Activated CD8-positive, alpha-beta memory T cell treated with anti-CD3 and anti-CD28 coated beads, Interleukin-2, amount 50 U/mL, for 24 hours (primary cell): Measurements from ENCODE around the gene SND1.

Experiments
- DNase-seq: peaks from one replicate; pipeline ENCODE4 v3.0.0-alpha.2; 2020; ENCODE audit errors: extremely low read depth

SND1 gene

GRCh38 chr7:128069373-128070364, 417.7 kb downstream of the SND1 start:
- DNase-seq: no peak

GRCh38 chr7:128071376-128071775, 419.4 kb downstream of the SND1 start:
- no peak for DNase-seq

DNA sequence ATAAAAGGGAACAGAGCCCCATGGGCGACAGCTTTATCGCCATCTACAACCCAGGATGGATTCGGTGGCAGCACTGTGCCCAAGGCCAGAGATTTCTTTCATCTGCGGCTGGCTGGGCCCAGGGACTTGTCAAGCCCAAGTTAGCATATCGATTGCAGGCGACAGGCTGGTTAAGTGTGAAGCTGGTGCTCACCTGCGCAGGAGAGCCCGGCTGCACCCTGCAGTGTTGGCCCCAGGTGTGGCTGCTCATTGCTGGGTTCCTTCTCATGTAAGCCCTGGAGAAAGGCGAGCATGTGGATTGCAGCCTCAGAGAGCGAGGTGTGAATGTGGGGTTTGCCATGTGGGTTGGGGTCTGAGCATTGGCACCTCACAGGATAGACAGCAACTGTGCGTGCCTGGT, 419.8 kb downstream of the SND1 start:
- DNase-seq: no peak

DNA sequence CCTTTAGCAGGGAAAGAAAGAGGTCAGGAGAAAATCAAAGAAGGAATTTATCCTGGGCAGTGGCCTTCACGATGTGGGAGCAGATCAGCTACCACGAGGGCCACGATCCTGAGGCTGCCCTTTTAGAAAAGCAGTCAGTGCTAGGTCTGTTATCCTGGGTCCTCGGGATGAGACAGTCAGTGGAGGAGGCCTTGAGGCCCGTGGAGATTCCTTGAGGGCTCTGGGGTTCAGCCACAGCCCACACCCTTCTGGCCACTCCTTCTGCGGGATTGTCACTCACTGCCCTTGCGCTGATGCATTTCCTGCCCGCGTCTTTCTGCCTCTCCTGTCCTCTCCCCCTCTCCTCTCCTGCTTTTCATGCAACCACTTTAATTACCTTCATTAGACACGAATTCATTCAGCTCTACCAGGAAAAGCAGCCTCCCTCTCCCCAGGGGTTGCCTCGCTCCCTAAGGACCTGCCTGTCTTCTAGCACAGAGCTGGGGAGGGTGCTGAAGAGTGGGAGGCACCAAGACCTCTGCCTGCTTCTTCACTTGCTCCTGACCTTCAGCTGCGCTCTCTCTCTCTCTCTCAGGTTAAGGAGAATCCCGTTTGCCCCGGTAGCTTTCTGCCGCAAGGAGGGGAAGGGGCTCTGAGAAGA, 421.8 kb downstream of the SND1 start:
- DNase-seq: no peak

- no peak for DNase-seq
Observed at GRCh38 chr7:128074336-128074735, 422.3 kb downstream of the SND1 start.

DNA sequence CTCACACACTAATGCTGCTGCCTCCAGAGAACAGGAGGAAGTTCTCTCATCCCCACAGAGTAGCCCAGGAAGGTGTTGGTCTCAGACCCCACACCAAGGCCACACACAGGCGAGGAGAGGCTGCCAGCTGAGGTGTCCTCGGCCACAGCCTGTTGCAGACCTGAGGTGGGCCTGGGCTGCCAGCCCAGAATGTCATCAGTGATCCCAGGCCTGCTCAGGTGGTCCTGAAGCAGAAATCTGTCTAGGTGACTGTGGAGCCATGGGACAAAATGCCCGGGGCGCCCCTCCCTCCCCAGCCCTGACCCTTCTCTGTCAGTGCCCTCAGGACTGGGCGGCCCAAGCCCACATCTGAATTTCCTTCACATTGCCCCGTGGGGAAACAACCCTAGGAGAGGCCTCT, 422.7 kb downstream of the SND1 start:
- DNase-seq: no peak

DNA sequence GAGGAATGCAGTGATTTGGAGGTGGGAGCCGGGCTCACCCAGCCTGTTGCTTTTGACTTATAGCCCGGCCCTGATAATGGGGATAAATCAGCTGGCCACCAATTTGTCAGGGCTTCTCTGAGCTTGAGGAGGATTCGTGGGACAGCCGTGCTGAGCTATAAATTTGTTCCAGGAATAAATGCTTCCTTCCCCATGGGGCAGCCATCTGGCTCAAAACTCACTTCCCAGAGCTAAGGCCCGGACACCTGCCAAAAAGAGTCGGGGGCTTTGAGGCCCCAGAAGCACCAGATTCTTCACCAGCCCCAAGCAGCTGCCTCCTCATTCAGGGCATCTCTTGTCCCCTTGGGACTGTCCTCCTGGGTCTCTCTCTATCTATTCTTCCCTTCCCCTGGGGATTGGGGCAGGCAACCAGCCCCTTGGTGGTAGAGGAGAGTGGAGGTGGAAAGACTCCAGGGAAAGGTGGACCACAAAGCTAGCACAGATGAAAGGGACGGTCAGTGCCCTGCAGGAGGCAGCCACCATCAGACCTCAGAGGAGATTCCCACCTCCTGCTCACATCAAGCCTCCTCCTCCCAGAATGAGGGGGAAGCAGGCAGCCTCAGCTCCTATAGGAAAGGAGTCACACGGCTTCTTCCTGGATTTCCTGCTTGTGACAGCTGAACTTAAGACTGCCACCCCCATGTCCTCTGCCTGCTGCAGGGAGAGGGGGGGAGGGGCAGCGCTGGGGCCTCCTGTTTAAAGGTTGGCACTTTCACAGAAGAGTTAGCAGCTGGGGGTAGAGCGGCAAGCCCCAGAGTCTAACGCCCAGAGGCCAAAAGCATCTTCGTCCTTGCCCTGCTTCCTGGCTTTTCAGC, 423.5 kb downstream of the SND1 start:
- no peak for DNase-seq

GRCh38 chr7:128076196-128076795, 424.3 kb downstream of the SND1 start:
- DNase-seq: no peak

DNA sequence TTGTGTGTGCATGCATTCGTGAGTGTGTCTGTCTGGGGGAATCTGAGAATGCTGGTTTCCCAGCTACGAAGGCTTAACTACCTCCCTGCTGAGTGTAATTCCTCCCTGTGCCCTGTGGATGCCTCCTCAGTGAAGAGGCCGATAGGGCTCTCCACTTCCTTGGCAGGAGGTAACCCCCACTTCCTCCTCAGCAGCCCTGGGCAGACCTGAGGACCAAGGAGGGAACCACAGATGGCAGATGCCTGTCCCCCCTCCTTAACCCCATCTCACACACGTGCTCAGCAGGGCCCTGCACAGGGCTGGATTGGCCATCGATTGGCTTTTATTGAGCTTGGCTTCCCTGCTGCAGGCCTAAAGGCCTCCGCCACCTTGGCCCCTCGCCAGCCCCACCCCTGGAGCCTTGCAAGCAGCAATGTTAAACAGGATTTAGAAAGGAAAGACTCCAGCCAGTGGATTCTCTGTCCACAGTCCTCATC, 424.8 kb downstream of the SND1 start:
- no peak for DNase-seq

DNA sequence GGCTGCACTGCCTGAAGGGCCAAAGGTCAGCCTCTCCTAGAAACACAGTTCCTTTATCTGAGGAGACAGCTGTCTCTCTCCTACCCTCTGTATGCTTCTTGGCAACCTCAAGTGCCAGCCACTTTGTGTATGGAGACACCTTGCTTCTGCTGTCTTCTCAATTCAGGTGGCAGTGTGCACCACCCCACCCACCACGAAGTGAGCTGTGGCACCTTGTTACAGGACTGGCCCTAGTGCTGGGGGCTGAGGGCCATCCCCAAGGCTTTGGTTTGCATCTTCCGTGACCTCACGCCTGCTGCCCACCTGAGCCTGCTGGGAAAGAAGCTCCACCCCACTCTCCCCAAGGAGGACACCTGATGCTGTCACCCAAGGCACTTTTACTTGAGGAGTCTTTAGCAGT, 426.3 kb downstream of the SND1 start:
- DNase-seq: no peak

- DNase-seq: no peak
Observed at GRCh38 chr7:128080169-128080568, 428.2 kb downstream of the SND1 start.

GRCh38 chr7:128081351-128081750, 429.4 kb downstream of the SND1 start:
- DNase-seq: no peak

DNA sequence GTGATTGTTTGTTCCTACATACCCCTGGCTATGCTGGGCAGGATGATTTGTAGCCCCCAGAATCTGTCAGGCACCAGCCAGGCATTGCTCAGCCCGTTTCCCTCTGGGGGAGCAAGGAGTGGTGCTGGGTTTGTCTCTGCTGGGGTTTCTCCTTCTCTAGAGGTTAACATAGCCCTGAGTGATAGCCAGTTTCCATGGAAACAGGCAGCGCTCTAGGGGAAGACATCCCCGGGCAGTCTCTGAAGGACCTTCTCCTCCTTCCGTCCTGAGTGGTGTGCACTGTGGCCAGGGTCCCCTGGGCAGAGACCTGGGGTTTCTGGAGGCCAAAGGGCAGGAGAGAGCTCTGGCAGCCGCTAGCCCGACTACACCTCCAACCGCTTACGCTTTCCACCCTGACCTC, 429.8 kb downstream of the SND1 start:
- DNase-seq: no peak

- no peak for DNase-seq
Observed at GRCh38 chr7:128082431-128082830, 430.4 kb downstream of the SND1 start.

DNA sequence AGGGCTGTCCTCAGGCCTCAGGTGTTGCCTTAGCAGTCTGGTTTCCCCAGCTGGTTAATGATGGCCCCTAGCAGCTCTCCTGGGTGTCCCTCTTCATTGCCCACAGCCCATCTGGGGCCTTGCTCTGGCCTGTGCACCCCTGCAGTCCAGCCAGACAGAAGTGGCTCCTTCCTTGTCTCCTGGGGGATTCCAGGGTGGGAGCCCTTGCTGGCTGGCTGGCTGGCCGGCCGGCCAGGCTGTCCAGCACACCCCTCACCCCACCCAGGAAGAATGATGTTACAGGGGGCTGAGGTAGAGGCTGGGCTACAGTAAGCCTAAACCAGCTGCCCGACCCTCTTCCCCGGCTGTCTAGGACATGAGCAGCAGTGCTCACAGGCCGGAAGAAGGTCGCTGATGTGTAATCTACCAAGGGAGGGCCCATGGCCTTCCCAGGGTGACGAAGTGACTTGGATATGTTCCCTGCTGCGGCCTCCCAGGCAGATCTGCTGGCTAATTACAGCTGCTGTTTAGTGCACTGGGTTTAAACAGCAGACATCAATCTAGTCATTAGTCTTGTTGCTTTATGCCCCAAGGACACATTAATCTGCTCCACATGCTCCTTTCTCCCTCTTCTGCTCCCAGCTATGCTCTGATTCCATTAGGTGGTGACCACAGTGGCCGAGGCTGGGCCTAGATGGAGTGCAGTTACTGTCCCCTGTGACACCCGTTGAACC, 433.1 kb downstream of the SND1 start:
- DNase-seq: no peak

- DNase-seq: no peak
Observed at GRCh38 chr7:128090492-128090891, 438.5 kb downstream of the SND1 start.

- DNase-seq: no peak
Observed at GRCh38 chr7:128091106-128091505, 439.1 kb downstream of the SND1 start.

DNA sequence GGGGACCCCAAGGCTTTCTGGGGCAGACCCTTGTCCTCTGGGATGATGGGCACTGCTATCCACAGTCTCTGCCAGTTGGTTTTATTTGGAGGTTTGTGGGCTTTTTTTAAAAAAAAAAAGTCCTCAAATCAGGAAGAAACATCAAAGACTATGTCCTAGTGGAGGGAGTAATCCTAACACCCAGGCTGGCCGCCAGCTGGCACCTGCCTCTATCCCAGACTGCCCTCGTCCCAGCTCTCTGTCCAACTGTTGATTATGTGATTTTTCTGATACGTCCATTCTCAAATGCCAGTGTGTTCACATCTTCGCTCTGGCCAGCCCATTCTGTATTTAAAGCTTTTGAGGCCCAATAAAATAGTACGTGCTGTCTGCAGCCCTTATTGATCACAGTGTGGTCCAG, 440.2 kb downstream of the SND1 start:
- DNase-seq: no peak

DNA sequence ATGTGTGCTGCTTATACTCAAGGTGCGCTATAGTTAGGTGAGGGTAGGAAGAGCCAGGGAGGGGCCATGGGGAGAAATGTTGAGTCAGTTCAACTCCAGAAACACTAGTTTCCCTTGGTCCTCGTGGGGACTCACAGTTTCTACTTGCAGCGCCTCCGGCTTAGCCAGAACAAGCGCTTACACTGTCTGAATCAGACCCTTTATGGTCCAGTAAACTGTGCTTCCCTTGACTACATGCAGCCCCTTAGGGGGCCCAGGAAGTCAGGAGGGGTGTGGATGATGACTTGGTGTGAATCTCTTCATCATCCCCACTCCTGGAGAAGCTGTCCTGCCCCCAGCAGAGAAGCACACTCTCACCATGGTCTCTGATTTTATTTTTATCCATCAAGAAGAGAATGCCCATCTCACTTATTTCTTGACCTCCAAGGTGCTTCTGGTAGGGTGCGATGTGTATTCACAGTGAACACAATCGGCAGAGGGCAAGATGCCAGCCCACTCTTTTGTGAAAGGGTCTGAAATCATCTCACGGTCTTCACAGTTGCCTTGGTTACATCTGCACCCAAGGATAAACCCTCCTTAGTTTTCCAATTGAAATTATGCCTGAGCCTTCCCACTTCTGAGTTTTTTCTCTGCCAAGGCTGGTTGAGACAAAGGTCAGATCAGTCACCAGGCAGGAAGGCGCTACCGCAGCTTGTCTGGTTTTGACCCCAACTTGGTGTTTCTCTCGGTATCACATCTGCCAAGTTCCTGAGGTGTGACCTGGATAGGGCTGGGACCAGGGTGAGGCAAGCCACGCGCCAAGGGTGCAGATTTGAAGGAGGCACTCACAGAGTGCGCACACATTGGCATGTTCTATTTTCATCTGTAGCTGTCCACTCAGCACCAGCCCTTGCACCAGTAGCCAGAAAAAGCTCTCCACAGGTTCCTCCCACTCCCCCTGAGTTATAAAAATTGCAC, 441.9 kb downstream of the SND1 start:
- DNase-seq: no peak

DNA sequence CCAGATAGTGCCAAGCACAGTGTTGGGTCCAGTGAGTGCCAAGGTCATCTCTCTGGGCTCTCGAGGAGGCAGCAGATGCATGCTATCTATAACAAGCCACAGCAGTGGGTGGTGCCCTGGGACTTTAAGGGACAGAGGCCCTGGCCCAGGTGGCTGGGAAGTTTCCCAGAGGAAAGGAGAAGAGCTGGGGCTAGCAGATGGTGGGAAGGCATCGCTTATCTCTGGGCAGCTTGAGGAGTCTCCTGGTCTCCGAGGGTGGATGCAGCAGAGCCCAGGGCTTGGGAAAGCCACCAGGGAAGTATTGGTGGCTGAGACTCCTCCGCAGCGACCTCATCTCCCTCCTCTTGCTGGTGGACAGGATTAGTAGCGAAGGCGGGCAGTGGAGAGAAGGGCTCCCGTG, 442.7 kb downstream of the SND1 start:
- DNase-seq: no peak
